KOPT-K1 (cell line): ENCODE data around the gene ALCAM.
"Not testable (repeated sequence)": the region's sequence is repeated elsewhere in the genome, so short reads cannot be mapped to it uniquely, and the experiment has no call there.

Experiments
- H3K27ac ChIP-seq: fragments of 200-600 bp; sonication (generic); 2 replicates; pipeline ENCODE4 v1.5.1; 2016; ENCODE audit warnings: antibody characterized with exemption, mild to moderate bottlenecking, low read depth, low read length; ENCODE audit not compliant: poor library complexity, severe bottlenecking
- H3K36me3 ChIP-seq: fragments of 200-600 bp; sonication (generic); 2 replicates; pipeline ENCODE4 v1.5.1; 2017; ENCODE audit warnings: antibody characterized with exemption, mild to moderate bottlenecking, low read length, moderate library complexity; ENCODE audit not compliant: insufficient read depth
- H3K9me3 ChIP-seq: fragments of 200-600 bp; sonication (generic); 2 replicates; pipeline ENCODE4 v1.5.1; 2017; ENCODE audit warnings: antibody characterized with exemption, low read length, mild to moderate bottlenecking; ENCODE audit not compliant: insufficient read depth, poor library complexity, severe bottlenecking

ALCAM gene

GRCh38 chr3:105603516-105603915 is 236.8 kb downstream of the ALCAM start:
- not testable (repeated sequence) for H3K9me3 ChIP-seq, H3K27ac ChIP-seq

GRCh38 chr3:105606016-105606415 is 239.3 kb downstream of the ALCAM start:
- H3K36me3 ChIP-seq = no peaks in the 10 kb centered on the region
- no peak overlapping the region for H3K27ac ChIP-seq
- no peaks in the 10 kb centered on the region for H3K9me3 ChIP-seq

More at GRCh38 chr3:105603516-105603915, 236.8 kb downstream of the ALCAM start:
- not testable (repeated sequence) for H3K36me3 ChIP-seq

GRCh38 chr3:105608623-105609022 is 241.9 kb downstream of the ALCAM start:
- H3K36me3 ChIP-seq = no peaks in the 10 kb centered on the region
- H3K9me3 ChIP-seq = no peaks in the 10 kb centered on the region
- H3K27ac ChIP-seq = no peak overlapping the region

- Histone ChIP-seq H3K36me3 (no peaks in the 10 kb centered on the region), H3K27ac (no peak overlapping the region), H3K9me3 (no peaks in the 10 kb centered on the region)
Measured at GRCh38 chr3:105610473-105610872, 243.8 kb downstream of the ALCAM start.

- Histone ChIP-seq H3K9me3 (no peaks in the 10 kb centered on the region), H3K36me3 (no peaks in the 10 kb centered on the region), H3K27ac (no peak overlapping the region)
Measured at GRCh38 chr3:105611304-105612192, 244.8 kb downstream of the ALCAM start.

GRCh38 chr3:105613120-105613519 is 246.4 kb downstream of the ALCAM start:
- no peaks in the 10 kb centered on the region for H3K36me3 ChIP-seq
- H3K9me3 ChIP-seq = no peaks in the 10 kb centered on the region
- no peak overlapping the region for H3K27ac ChIP-seq

GRCh38 chr3:105614288-105615030 is 247.8 kb downstream of the ALCAM start:
- H3K27ac ChIP-seq = no peak overlapping the region
- no peaks in the 10 kb centered on the region for H3K9me3 ChIP-seq
- H3K36me3 ChIP-seq = no peaks in the 10 kb centered on the region

GRCh38 chr3:105615814-105616213 is 249.1 kb downstream of the ALCAM start:
- Histone ChIP-seq H3K9me3 (no peaks in the 10 kb centered on the region), H3K36me3 (no peaks in the 10 kb centered on the region), H3K27ac (no peak overlapping the region)

GRCh38 chr3:105616374-105617121 is 249.8 kb downstream of the ALCAM start:
- no peaks in the 10 kb centered on the region for H3K36me3 ChIP-seq

GRCh38 chr3:105618556-105618955 is 251.8 kb downstream of the ALCAM start:
- no peak overlapping the region for H3K27ac ChIP-seq
- H3K36me3 ChIP-seq = no peaks in the 10 kb centered on the region

More at GRCh38 chr3:105616374-105617121, 249.8 kb downstream of the ALCAM start:
- Histone ChIP-seq H3K9me3 (no peaks in the 10 kb centered on the region), H3K27ac (no peak overlapping the region)

GRCh38 chr3:105619651-105620050 is 252.9 kb downstream of the ALCAM start:
- H3K36me3 ChIP-seq = no peaks in the 10 kb centered on the region
- H3K27ac ChIP-seq = no peak overlapping the region
- H3K9me3 ChIP-seq = no peaks in the 10 kb centered on the region

More at GRCh38 chr3:105618556-105618955, 251.8 kb downstream of the ALCAM start:
- no peaks in the 10 kb centered on the region for H3K9me3 ChIP-seq

- H3K9me3 ChIP-seq = no peaks in the 10 kb centered on the region
- H3K27ac ChIP-seq = no peak overlapping the region
Measured at GRCh38 chr3:105620236-105620635, 253.5 kb downstream of the ALCAM start.

GRCh38 chr3:105622169-105622568 is 255.5 kb downstream of the ALCAM start:
- no peak overlapping the region for H3K27ac ChIP-seq
- no peaks in the 10 kb centered on the region for H3K36me3 ChIP-seq
- no peaks in the 10 kb centered on the region for H3K9me3 ChIP-seq

More at GRCh38 chr3:105620236-105620635, 253.5 kb downstream of the ALCAM start:
- H3K36me3 ChIP-seq = no peaks in the 10 kb centered on the region
